NCI-H510A (cell line): Measurements from ENCODE around the gene URB1.
A peak's percentile ranks its signal among the peaks of the same experiment; 100 is the strongest.
"Not testable (repeated sequence)": the region's sequence is repeated elsewhere in the genome, so short reads cannot be mapped to it uniquely, and the experiment has no call there.

Experiments used
- DNase-seq: peaks from one replicate; lab custom pipeline; 2025; lab: John Stamatoyannopoulos, UW

Gene URB1

GRCh38 chr21:32372755-32373154, 20.1 kb downstream of the URB1 start:
- no peak for DNase-seq

GRCh38 chr21:32371913-32372314, 20.9 kb downstream of the URB1 start:
- no peak for DNase-seq

- DNase-seq, result no peak
Measured at GRCh38 chr21:32370998-32371766, 21.6 kb downstream of the URB1 start.

- DNase-seq, result not testable (repeated sequence)
Measured at GRCh38 chr21:32368961-32369360, 23.9 kb downstream of the URB1 start.

GRCh38 chr21:32368386-32368785, 24.4 kb downstream of the URB1 start:
- DNase-seq, result no peak

- DNase-seq, result no peak
Measured at GRCh38 chr21:32367158-32367557, 25.7 kb downstream of the URB1 start.

- DNase-seq, result no peak
Measured at GRCh38 chr21:32366191-32366590, 26.6 kb downstream of the URB1 start.

- DNase-seq, result no peak
Measured at GRCh38 chr21:32364796-32365195, 28.0 kb downstream of the URB1 start.

- DNase-seq, result no peak
Measured at GRCh38 chr21:32364387-32364786, 28.4 kb downstream of the URB1 start.

GRCh38 chr21:32360401-32360975, 32.3 kb downstream of the URB1 start:
- peak; percentile 10 for DNase-seq

GRCh38 chr21:32359719-32360260, 33.0 kb downstream of the URB1 start:
- DNase-seq, result no peak

- no peak for DNase-seq
Measured at GRCh38 chr21:32356874-32357395, 35.9 kb downstream of the URB1 start.

- DNase-seq, result no peak
Measured at GRCh38 chr21:32353002-32353711, 39.7 kb downstream of the URB1 start.

- DNase-seq, result no peak
Measured at GRCh38 chr21:32352526-32352925, 40.3 kb downstream of the URB1 start.

- DNase-seq, result no peak
Measured at GRCh38 chr21:32351428-32351827, 41.4 kb downstream of the URB1 start.

- no peak for DNase-seq
Measured at GRCh38 chr21:32350981-32351380, 41.8 kb downstream of the URB1 start.

- DNase-seq, result no peak
Measured at GRCh38 chr21:32350211-32350980, 42.4 kb downstream of the URB1 start.

GRCh38 chr21:32349333-32349944, 43.4 kb downstream of the URB1 start:
- DNase-seq, result no peak

GRCh38 chr21:32348604-32349332, 44.0 kb downstream of the URB1 start:
- DNase-seq, result no peak

- no peak for DNase-seq
Measured at GRCh38 chr21:32347977-32348376, 44.8 kb downstream of the URB1 start.

GRCh38 chr21:32347351-32347750, 45.5 kb downstream of the URB1 start:
- DNase-seq, result no peak
